Fibroblast of skin of left biceps (primary cell): Measurements from ENCODE around the gene ARHGAP28.
"Not testable (repeated sequence)": the region's sequence is repeated elsewhere in the genome, so short reads cannot be mapped to it uniquely, and the experiment has no call there.

Experiments used
- DNase-seq, 2 experiments: peaks; one replicate each; pipeline ENCODE4 v3.0.0-alpha.2; 2013; ENCODE audit warnings: low read depth in 2 of 2

ARHGAP28 gene

GRCh38 chr18:6814882-6815425 is 85.4 kb downstream of the ARHGAP28 start:
- DNase-seq, result no peak

- no peak for DNase-seq
Measured at GRCh38 chr18:6816154-6816553, 86.6 kb downstream of the ARHGAP28 start.

- DNase-seq, result no peak
Measured at GRCh38 chr18:6819332-6819731, 89.8 kb downstream of the ARHGAP28 start.

- DNase-seq, result no peak
Measured at GRCh38 chr18:6820314-6820713, 90.8 kb downstream of the ARHGAP28 start.

- DNase-seq, result peak; percentile 61 to 71
Measured at GRCh38 chr18:6821356-6821755, 91.8 kb downstream of the ARHGAP28 start.

GRCh38 chr18:6827161-6827560 is 97.6 kb downstream of the ARHGAP28 start:
- not testable (repeated sequence) for DNase-seq

GRCh38 chr18:6827566-6827965 is 98.0 kb downstream of the ARHGAP28 start:
- DNase-seq, result not testable (repeated sequence)

GRCh38 chr18:6830916-6831315 is 101.4 kb downstream of the ARHGAP28 start:
- no peak for DNase-seq

- no peak for DNase-seq
Measured at GRCh38 chr18:6835345-6835744, 105.8 kb downstream of the ARHGAP28 start.

- no peak for DNase-seq
Measured at GRCh38 chr18:6836331-6836730, 106.8 kb downstream of the ARHGAP28 start.

- DNase-seq, result no peak
Measured at GRCh38 chr18:6837904-6838303, 108.4 kb downstream of the ARHGAP28 start.

GRCh38 chr18:6842081-6842480 is 112.6 kb downstream of the ARHGAP28 start:
- no peak for DNase-seq

- DNase-seq, result no peak
Measured at GRCh38 chr18:6843308-6843707, 113.8 kb downstream of the ARHGAP28 start.

GRCh38 chr18:6845521-6845920 is 116.0 kb downstream of the ARHGAP28 start:
- DNase-seq, result not testable (repeated sequence)

GRCh38 chr18:6850396-6850795 is 120.9 kb downstream of the ARHGAP28 start:
- no peak for DNase-seq

- no peak for DNase-seq
Measured at GRCh38 chr18:6851480-6851879, 122.0 kb downstream of the ARHGAP28 start.

GRCh38 chr18:6854811-6855210 is 125.3 kb downstream of the ARHGAP28 start:
- DNase-seq, result no peak

- no peak for DNase-seq
Measured at GRCh38 chr18:6855767-6856166, 126.3 kb downstream of the ARHGAP28 start.

- no peak for DNase-seq
Measured at GRCh38 chr18:6857300-6857699, 127.8 kb downstream of the ARHGAP28 start.

- DNase-seq, result no peak
Measured at GRCh38 chr18:6859676-6860422, 130.3 kb downstream of the ARHGAP28 start.

GRCh38 chr18:6860804-6861448 is 131.4 kb downstream of the ARHGAP28 start:
- no peak for DNase-seq

GRCh38 chr18:6865251-6865650 is 135.7 kb downstream of the ARHGAP28 start:
- peak in 1 of 2 experiments; percentile 24 for DNase-seq

- DNase-seq, result no peak
Measured at GRCh38 chr18:6866552-6867085, 137.1 kb downstream of the ARHGAP28 start.
